Measurements from ENCODE around the gene PRKCB.

DNA sequence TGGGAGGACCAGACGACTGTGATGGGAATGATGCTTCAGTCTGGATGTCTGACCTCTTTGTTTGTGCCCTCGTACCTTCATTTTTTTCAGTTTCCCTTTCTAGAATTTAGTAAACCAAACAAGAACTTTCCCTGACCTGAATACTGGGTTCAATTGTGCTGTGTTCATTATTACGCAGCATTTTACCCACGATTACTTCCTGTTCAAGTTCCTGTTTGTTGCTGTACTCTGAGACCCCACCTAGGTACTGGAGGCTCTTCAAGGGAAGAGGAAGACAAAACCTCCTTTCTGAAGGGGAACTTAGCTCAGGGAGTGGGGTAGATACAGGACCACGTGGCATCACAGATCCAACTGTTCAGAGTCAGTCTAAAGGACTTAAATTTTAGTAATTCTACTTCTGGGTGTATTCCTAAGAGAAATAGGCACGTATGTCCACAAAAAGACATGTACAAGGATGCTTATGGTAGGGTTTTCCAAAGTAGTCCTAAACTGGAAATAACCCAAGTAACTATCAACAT, 9.2 kb upstream of the PRKCB start:
- peak in 1 of 2 donors; percentile 18 for TF ChIP-seq POLR2AphosphoS5 (IDR thresholded peaks at IDR 0.05)
- TF ChIP-seq, protein P1, sequence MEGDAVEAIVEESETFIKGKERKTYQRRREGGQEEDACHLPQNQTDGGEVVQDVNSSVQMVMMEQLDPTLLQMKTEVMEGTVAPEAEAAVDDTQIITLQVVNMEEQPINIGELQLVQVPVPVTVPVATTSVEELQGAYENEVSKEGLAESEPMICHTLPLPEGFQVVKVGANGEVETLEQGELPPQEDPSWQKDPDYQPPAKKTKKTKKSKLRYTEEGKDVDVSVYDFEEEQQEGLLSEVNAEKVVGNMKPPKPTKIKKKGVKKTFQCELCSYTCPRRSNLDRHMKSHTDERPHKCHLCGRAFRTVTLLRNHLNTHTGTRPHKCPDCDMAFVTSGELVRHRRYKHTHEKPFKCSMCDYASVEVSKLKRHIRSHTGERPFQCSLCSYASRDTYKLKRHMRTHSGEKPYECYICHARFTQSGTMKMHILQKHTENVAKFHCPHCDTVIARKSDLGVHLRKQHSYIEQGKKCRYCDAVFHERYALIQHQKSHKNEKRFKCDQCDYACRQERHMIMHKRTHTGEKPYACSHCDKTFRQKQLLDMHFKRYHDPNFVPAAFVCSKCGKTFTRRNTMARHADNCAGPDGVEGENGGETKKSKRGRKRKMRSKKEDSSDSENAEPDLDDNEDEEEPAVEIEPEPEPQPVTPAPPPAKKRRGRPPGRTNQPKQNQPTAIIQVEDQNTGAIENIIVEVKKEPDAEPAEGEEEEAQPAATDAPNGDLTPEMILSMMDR (IDR thresholded peaks at IDR 0.05): no peak

All from upper lobe of left lung (tissue), 4 donors.